ENCODE results near the gene EXOC4.

DNA sequence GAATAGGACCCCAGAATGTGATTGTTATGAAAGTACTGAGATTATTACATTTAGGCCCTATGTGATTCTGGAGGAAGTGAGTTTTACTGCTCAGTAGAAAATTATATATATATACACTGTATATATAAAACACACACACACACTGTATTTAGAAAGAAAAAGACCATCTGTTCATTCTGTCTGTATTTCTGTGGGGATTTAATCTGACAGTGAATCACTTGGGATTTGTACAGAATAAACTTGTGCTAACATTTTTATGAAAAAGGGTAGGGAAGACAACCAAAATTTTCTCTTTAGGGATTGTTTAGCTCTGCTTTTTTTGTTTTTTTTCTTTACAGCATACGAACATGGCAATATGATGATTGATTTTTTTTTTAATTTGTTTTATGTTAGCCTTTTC lies 142.7 kb downstream of the EXOC4 start:
- TF ChIP-seq CTCF (conservative IDR thresholded peaks at IDR 0.05; ENCODE audit: low read length) (no peak), EZH2phosphoT487 (IDR thresholded peaks at IDR 0.05; ENCODE audit: borderline replicate concordance) (no peak)
